ENCODE results near the gene CLNK. TPM values are rescaled to one million over a fixed set of nuclear protein-coding genes. Genes with fewer than 3 reads are reported as not detected.

Gene CLNK
- total RNA-seq, 1 experiment from 2014 or later: not detected

DNA sequence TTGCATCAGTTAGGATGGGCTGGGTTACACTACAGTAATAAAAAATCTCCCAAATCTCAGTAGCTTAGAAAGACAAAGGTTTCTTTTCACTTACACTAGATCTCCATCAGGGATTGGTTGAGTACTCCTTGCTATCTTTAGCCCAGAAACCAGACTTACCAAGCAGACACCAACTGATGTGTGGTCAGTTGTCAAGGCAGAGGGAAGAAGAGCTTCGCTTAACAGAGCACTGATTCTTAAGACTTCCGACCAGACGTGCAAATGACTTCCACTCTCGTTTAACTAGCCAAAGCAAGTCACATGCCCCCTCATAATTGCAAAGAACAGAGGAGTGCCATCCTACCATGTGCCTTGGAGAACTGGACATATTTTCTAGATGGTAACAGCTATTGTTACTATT is 221.7 kb downstream of the CLNK start:
- H4K5ac ChIP-seq (ENCODE audit: insufficient read length, low read depth, low read length): no peak overlapping the region
- H3K27me3 ChIP-seq (ENCODE audit: insufficient read depth, low read length): peaks cover 51% of the 10 kb centered on the region
- H2BK20ac ChIP-seq (ENCODE audit: low read depth, low read length, poor library complexity, severe bottlenecking): no peak overlapping the region
- WGBS (ENCODE audit: extremely low coverage, insufficient read length, low lambda C conversion rate): no CpG with 5 or more reads among the region's 4 CpGs
- no peak overlapping the region for H3K56ac ChIP-seq (ENCODE audit: insufficient read length, low read depth, low read length)
- no peak overlapping the region for H3K18ac ChIP-seq (ENCODE audit: insufficient read length, low read depth, low read length)
- Mint-ChIP-seq H3K36me3 (ENCODE audit: insufficient read depth in 1 of 3, low read depth in 3 of 3) (no peaks in the 10 kb centered on the region), H3K4me1 (peaks cover 14 to 15% of the 10 kb centered on the region in 2 experiments), H3K27me3 (ENCODE audit: low read depth) (peaks cover 88% of the 10 kb centered on the region), H3K27ac (no peak overlapping the region), H3K4me3 (no peak overlapping the region), H3K9me3 (peaks cover 0 to 6% of the 10 kb centered on the region in 2 experiments; a peak in 2 of 5 replicates)
- H4K8ac ChIP-seq (replicated peaks; ENCODE audit: insufficient read length, low read depth, low read length): no peak overlapping the region
- H4K20me1 ChIP-seq (ENCODE audit: control insufficient read depth, insufficient read depth, insufficient read length): no peaks in the 10 kb centered on the region
- no peak overlapping the region for H3K4ac ChIP-seq (ENCODE audit: low read depth, low read length)
- TF ChIP-seq, protein P1, sequence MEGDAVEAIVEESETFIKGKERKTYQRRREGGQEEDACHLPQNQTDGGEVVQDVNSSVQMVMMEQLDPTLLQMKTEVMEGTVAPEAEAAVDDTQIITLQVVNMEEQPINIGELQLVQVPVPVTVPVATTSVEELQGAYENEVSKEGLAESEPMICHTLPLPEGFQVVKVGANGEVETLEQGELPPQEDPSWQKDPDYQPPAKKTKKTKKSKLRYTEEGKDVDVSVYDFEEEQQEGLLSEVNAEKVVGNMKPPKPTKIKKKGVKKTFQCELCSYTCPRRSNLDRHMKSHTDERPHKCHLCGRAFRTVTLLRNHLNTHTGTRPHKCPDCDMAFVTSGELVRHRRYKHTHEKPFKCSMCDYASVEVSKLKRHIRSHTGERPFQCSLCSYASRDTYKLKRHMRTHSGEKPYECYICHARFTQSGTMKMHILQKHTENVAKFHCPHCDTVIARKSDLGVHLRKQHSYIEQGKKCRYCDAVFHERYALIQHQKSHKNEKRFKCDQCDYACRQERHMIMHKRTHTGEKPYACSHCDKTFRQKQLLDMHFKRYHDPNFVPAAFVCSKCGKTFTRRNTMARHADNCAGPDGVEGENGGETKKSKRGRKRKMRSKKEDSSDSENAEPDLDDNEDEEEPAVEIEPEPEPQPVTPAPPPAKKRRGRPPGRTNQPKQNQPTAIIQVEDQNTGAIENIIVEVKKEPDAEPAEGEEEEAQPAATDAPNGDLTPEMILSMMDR (conservative IDR thresholded peaks at IDR 0.05): no peak
- no peak overlapping the region for H3K9ac ChIP-seq (ENCODE audit: extremely low read depth, insufficient read length, low read length)
- no peak overlapping the region for H4K91ac ChIP-seq (ENCODE audit: insufficient read length, low read depth, low read length)
- no peak overlapping the region for H2AFZ ChIP-seq (ENCODE audit: low read length)
- no peak overlapping the region for H2BK15ac ChIP-seq (ENCODE audit: low read depth, low read length)
- H3K79me1 ChIP-seq (ENCODE audit: insufficient read depth, low read depth, low read length, poor library complexity, severe bottlenecking): no peaks in the 10 kb centered on the region
- no peaks in the 10 kb centered on the region for H3K79me2 ChIP-seq (ENCODE audit: insufficient read depth, low read length)
- no peak overlapping the region for H3K14ac ChIP-seq (ENCODE audit: insufficient read depth, low read length)
- no peak overlapping the region for H2BK5ac ChIP-seq (ENCODE audit: insufficient read length, low read length)
- no peak overlapping the region for H3K27ac ChIP-seq (ENCODE audit: insufficient read length, low read depth, low read length)
- H2BK120ac ChIP-seq (ENCODE audit: low read depth, low read length, poor library complexity, severe bottlenecking): no peak overlapping the region
- no peaks in the 10 kb centered on the region for H3K9me3 ChIP-seq (ENCODE audit: control insufficient read depth, low read depth, low read length)
- no peak overlapping the region for H3T11ph ChIP-seq (ENCODE audit: low read length)
- H2AK5ac ChIP-seq (ENCODE audit: insufficient read length, low read length): no peak overlapping the region
- H2BK12ac ChIP-seq (ENCODE audit: insufficient read length, low read depth, low read length): no peak overlapping the region
- DNase-seq: no peak
- peaks cover 8% of the 10 kb centered on the region for H3K23me2 ChIP-seq (ENCODE audit: insufficient read length, low read depth, low read length, poor library complexity, severe bottlenecking)
- no peak overlapping the region for H3K23ac ChIP-seq (ENCODE audit: insufficient read length, low read depth, low read length)
- H3K4me2 ChIP-seq (ENCODE audit: insufficient read depth, insufficient read length, low read length): no peak overlapping the region
- H3K4me1 ChIP-seq (ENCODE audit: insufficient read depth, low read length): no peaks in the 10 kb centered on the region

Measured in H9 (cell line).